Common myeloid progenitor, CD34-positive (primary cell): ENCODE results near the gene CENPS.
"Not testable (repeated sequence)": the region's sequence is repeated elsewhere in the genome, so short reads cannot be mapped to it uniquely, and the experiment has no call there.

Experiments
- CTCF ChIA-PET: fragments of 350-600 bp; sonication (Branson Sonifier 250); formaldehyde crosslinking; loops from one replicate; lab custom pipeline; 2021; ENCODE audit warnings: antibody characterized with exemption; lab: Charles Lee
- POLR2A ChIA-PET: fragments of 350-600 bp; sonication (Branson Sonifier 250); formaldehyde crosslinking; loops from one replicate; lab custom pipeline; 2021; ENCODE audit warnings: antibody characterized with exemption; lab: Charles Lee
- DNase-seq, 3 donors: peaks; one replicate each; pipeline versions ENCODE4 v3.0.0 to v3.0.0-alpha.2; 2013
- H3K27ac ChIP-seq, 2 experiments: 1 replicate in 1 of 2; 2 replicates in 1 of 2; pipeline ENCODE4 v1.7.0; 2013; ENCODE audit warnings: inconsistent platforms in 2 of 2, low read length in 2 of 2, mild to moderate bottlenecking in 2 of 2, low read depth in 1 of 2, moderate library complexity in 1 of 2; ENCODE audit not compliant: severe bottlenecking in 2 of 2, insufficient read depth in 1 of 2, poor library complexity in 1 of 2
- H3K27me3 ChIP-seq, 5 experiments: replicated peaks in 2 of 5; 1 replicate in 3 of 5; 2 replicates in 2 of 5; pipeline versions ENCODE4 v1.6.1 to v1.7.0; 2013; ENCODE audit warnings: low read length in 4 of 5, mild to moderate bottlenecking in 2 of 5, moderate library complexity in 2 of 5, inconsistent platforms in 1 of 5; ENCODE audit not compliant: insufficient read depth in 5 of 5, control insufficient read depth in 4 of 5
- H3K36me3 ChIP-seq, 4 experiments: 1 replicate in 2 of 4; 2 replicates in 2 of 4; pipeline versions ENCODE4 v1.6.1 to v1.7.0; 2013; ENCODE audit warnings: low read length in 3 of 4, control low read depth in 1 of 4, mild to moderate bottlenecking in 1 of 4; ENCODE audit not compliant: control insufficient read depth in 4 of 4, insufficient read depth in 4 of 4
- H3K4me1 ChIP-seq, 4 experiments: 1 replicate in 3 of 4; 2 replicates in 1 of 4; pipeline versions ENCODE4 v1.6.1 to v1.7.1; 2013; ENCODE audit warnings: low read length in 3 of 4, mild to moderate bottlenecking in 3 of 4, control low read depth in 1 of 4, inconsistent platforms in 1 of 4, moderate library complexity in 1 of 4; ENCODE audit not compliant: control insufficient read depth in 4 of 4, insufficient read depth in 4 of 4; ENCODE audit errors: control extremely low read depth in 1 of 4
- H3K4me3 ChIP-seq, 7 experiments: 1 replicate in 4 of 7; 2 replicates in 3 of 7; pipeline versions ENCODE4 v1.5.1 to v1.7.0; 2013; ENCODE audit warnings: mild to moderate bottlenecking in 7 of 7, low read length in 6 of 7, moderate library complexity in 6 of 7, inconsistent platforms in 2 of 7, low read depth in 2 of 7, control low read depth in 1 of 7; ENCODE audit not compliant: insufficient read depth in 4 of 7, control insufficient read depth in 1 of 7; ENCODE audit errors: extremely low read depth in 1 of 7
- H3K9me3 ChIP-seq, 5 experiments: 1 replicate in 4 of 5; 2 replicates in 1 of 5; pipeline versions ENCODE4 v1.6.1 to v1.7.1; 2013; ENCODE audit warnings: low read length in 4 of 5, mild to moderate bottlenecking in 2 of 5, inconsistent platforms in 1 of 5, low read depth in 1 of 5, moderate library complexity in 1 of 5; ENCODE audit not compliant: control insufficient read depth in 4 of 5, insufficient read depth in 2 of 5; ENCODE audit errors: control extremely low read depth in 1 of 5
- WGBS: methylation state at CpG from one replicate; pipeline ENCODE4 v1.1.5; 2013; ENCODE audit not compliant: insufficient coverage; 5-methylcytosine and 5-hydroxymethylcytosine counted together

CENPS gene

GRCh38 chr1:10471411-10472219 lies 41.4 kb downstream of the CENPS start:
- Histone ChIP-seq H3K4me3 (peak overlapping the region; percentile 53 to 82 (median 74)), H3K4me1 (peaks cover 8 to 42% (median 30%) of the 10 kb centered on the region in 4 experiments), H3K27me3 (no peaks in the 10 kb centered on the region), H3K9me3 (no peaks in the 10 kb centered on the region), H3K36me3 (peaks cover 6 to 20% (median 13%) of the 10 kb centered on the region in 4 experiments), H3K27ac (peak overlapping the region in 1 of 2 experiments; percentile 74)
- DNase-seq, result peak in 2 of 3 donors; percentile 73 to 83
- WGBS, result 18% methylated on average over 18 of the region's 23 CpGs
- POLR2A ChIA-PET, result no interaction called here
- CTCF ChIA-PET, result no interaction called here

GRCh38 chr1:10472220-10473144 lies 42.2 kb downstream of the CENPS start, which contains the start of gene DFFA:
Gene DFFA, minus strand, starts transcription at chr1:10472529. Its CDS starts 71 bp downstream, at chr1:10472458.
- POLR2A ChIA-PET, result no interaction called here
- Histone ChIP-seq H3K4me3 (peak within 1 kb of the TSS; percentile 53 to 82 (median 74)), H3K9me3 (no peaks in the 10 kb centered on the region), H3K27me3 (no peaks in the 10 kb centered on the region), H3K36me3 (peaks cover 6 to 15% (median 10%) of the 10 kb centered on the region in 4 experiments), H3K4me1 (peaks cover 8 to 42% (median 30%) of the 10 kb centered on the region in 4 experiments), H3K27ac (peak within 1 kb of the TSS; percentile 23 to 74)
- DNase-seq, result peak; percentile 96 to 98 (median 98)
- CTCF ChIA-PET, result interaction anchor here (0.7 kb wide), 1 partner anchor 41 kb away, joined by 3 read pairs; no protein-coding TSS in a partner anchor
- WGBS, result 0% methylated on average over 38 of the region's 59 CpGs

- Histone ChIP-seq H3K27ac (peak overlapping the region in 1 of 2 experiments; percentile 74), H3K4me1 (peaks cover 8 to 38% (median 30%) of the 10 kb centered on the region in 4 experiments), H3K9me3 (no peaks in the 10 kb centered on the region), H3K27me3 (no peaks in the 10 kb centered on the region), H3K4me3 (peak overlapping the region in 4 of 7 experiments; percentile 53 to 82 (median 74)), H3K36me3 (peaks cover 3 to 10% (median 7%) of the 10 kb centered on the region in 4 experiments)
- 89% methylated on average over 17 of the region's 23 CpGs for WGBS
- no peak for DNase-seq
- CTCF ChIA-PET, result interaction anchor here (0.7 kb wide), 1 partner anchor 42 kb away, joined by 3 read pairs; no protein-coding TSS in a partner anchor
- POLR2A ChIA-PET, result no interaction called here
Observed at GRCh38 chr1:10473145-10473765, 43.0 kb downstream of the CENPS start.

DNA sequence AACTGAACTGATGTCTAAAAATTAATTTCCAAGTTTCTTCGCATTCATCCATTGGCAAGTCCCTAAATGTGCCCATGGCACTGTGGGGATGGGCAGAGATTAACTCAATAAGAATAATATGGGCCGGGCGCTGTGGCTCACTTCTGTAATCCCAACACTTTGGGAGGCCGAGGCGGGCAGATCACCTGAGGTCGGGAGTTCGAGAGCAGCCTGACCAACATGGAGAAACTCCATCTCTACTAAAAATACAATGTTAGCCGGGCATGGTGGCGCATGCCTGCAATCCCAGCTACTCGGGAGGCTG lies 44.0 kb downstream of the CENPS start:
- CTCF ChIA-PET, H3K27me3 ChIP-seq, POLR2A ChIA-PET, DNase-seq, H3K9me3 ChIP-seq, H3K36me3 ChIP-seq: not testable (repeated sequence)
- WGBS, result 95% methylated on average over 10 of the region's 10 CpGs
- Histone ChIP-seq H3K4me3 (peak overlapping the region in 5 of 7 experiments; percentile 84 to 97 (median 90)), H3K4me1 (peaks cover 8 to 38% (median 29%) of the 10 kb centered on the region in 4 experiments), H3K27ac (peak overlapping the region in 1 of 2 experiments; percentile 88)

GRCh38 chr1:10474613-10475507 lies 44.6 kb downstream of the CENPS start, which contains the start of gene PEX14:
Gene PEX14, plus strand, starts transcription at chr1:10474950. Its CDS starts 17 bp downstream, at chr1:10474967.
- Histone ChIP-seq H3K36me3 (peaks cover 0 to 7% (median 3%) of the 10 kb centered on the region in 4 experiments), H3K27ac (peak within 1 kb of the TSS; percentile 26 to 88), H3K9me3 (no peaks in the 10 kb centered on the region), H3K27me3 (no peaks in the 10 kb centered on the region), H3K4me3 (peak within 1 kb of the TSS; percentile 84 to 97 (median 90)), H3K4me1 (peaks cover 8 to 38% (median 29%) of the 10 kb centered on the region in 4 experiments)
- CTCF ChIA-PET, result interaction anchor here (0.7 to 1.3 kb wide), 2 partner anchors 11 to 19 kb away, joined by 3 to 10 read pairs; no protein-coding TSS in a partner anchor
- DNase-seq, result peak; percentile 83 to 92 (median 90)
- WGBS, result 18% methylated on average over 33 of the region's 50 CpGs
- POLR2A ChIA-PET, result no interaction called here
